Measurements from ENCODE around the gene SLC17A7.

DNA sequence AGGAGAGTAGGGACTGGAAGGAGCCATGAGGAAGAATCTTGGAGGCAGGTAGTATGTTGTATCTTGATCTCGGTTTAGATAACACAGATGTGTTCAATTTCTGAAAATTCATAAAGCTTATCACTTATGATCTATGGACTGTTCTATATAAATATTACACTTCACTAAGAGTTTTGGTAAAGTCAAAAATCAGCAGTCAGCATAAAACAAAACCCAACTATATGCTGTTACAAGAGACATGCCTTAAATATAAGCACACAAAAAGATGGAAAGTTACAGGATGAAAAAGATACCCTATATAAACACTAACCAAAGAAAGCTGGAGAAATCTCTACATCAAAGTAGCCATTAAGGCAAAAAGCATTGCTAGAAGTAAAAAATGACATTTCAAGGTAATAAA is 57.7 kb downstream of the SLC17A7 start:
- TF ChIP-seq CTCF (IDR thresholded peaks at IDR 0.05) (no peak), EZH2 (IDR thresholded peaks at IDR 0.05; ENCODE audit: borderline replicate concordance, insufficient read depth, low read depth, low read length, poor library complexity, severe bottlenecking) (no peak)
